K562 (cell line): Measurements from ENCODE around the gene TCOF1. TPM values are rescaled to one million over a fixed set of nuclear protein-coding genes. Genes with fewer than 3 reads are reported as not detected.
A peak's percentile ranks its signal among the peaks of the same experiment; 100 is the strongest.

ENCODE experiments used
- ATAC-seq: fragments of 200-7000 bp; cut with Tn5 transposase; 3 replicates; pipeline ENCODE4 v1.9.1; 2020; ENCODE audit warnings: moderate library complexity
- BruUV-seq: library from RNA; stranded (reverse); fragments of 400-500 nt; replicated peaks from 2 replicates; lab custom pipeline; 2021; lab: Mats Ljungman, UMichigan
- CTCF ChIA-PET: fragments of 300-600 bp; formaldehyde crosslinking; extraction: SDS; loops from one replicate; lab custom pipeline; 2021; ENCODE audit warnings: low intra/inter-chr PET ratio; lab: Yijun Ruan, JAX
- POLR2A ChIA-PET: fragments of 300-600, 350-650 bp; sonication (Branson Sonifier 250); formaldehyde crosslinking; extraction: SDS; loops from one replicate; lab custom pipeline; 2021; ENCODE audit warnings: antibody characterized with exemption, inconsistent platforms; lab: Yijun Ruan, JAX
- DNase-seq, 4 experiments: peaks; one replicate each; pipeline versions ENCODE4 v3.0.0 to v3.0.0-alpha.2; 2011 to 2018; ENCODE audit warnings: low spot score in 3 of 4, mixed read lengths in 3 of 4; ENCODE audit errors: extremely low read depth in 1 of 4
- FAIRE-seq: peaks from 2 replicates; lab custom pipeline; 2011; peaks lifted over from hg19 to GRCh38; lab: Jason Lieb, UNC
- H2AFZ ChIP-seq: 2 replicates; pipeline ENCODE4 v1.6.0; 2011; ENCODE audit warnings: low read depth, low read length, control low read depth, inconsistent platforms
- H3K27ac ChIP-seq: fragments of 200-600 bp; 3 replicates; pipeline ENCODE4 v1.8.0; 2011; ENCODE audit warnings: low read depth, mild to moderate bottlenecking, control low read depth, inconsistent platforms, low read length, moderate library complexity, mixed read lengths; ENCODE audit errors: extremely low read depth
- H3K27me3 ChIP-seq, 2 experiments: fragments of 300-600 bp in 1 of 2; 2 replicates in 1 of 2; 3 replicates in 1 of 2; pipeline versions ENCODE4 v1.6.0 to v1.8.0; 2011; ENCODE audit warnings: inconsistent platforms in 2 of 2, low read length in 2 of 2, mild to moderate bottlenecking in 1 of 2, mixed read lengths in 1 of 2, moderate library complexity in 1 of 2; ENCODE audit not compliant: control insufficient read depth in 2 of 2, insufficient read depth in 2 of 2
- H3K36me3 ChIP-seq: fragments of 300-600 bp; 3 replicates; pipeline ENCODE4 v1.8.0; 2011; ENCODE audit warnings: mild to moderate bottlenecking, low read length, inconsistent platforms; ENCODE audit not compliant: control insufficient read depth, insufficient read depth
- H3K4me1 ChIP-seq, 2 experiments: fragments of 200-600 bp in 1 of 2; replicated peaks in 1 of 2; 2 replicates in 1 of 2; 3 replicates in 1 of 2; pipeline versions ENCODE4 v1.5.1 to v1.8.0; 2011; ENCODE audit warnings: inconsistent platforms in 2 of 2, low read length in 2 of 2, mild to moderate bottlenecking in 1 of 2, mixed read lengths in 1 of 2, moderate library complexity in 1 of 2; ENCODE audit not compliant: control insufficient read depth in 2 of 2, insufficient read depth in 2 of 2
- H3K4me2 ChIP-seq: 2 replicates; pipeline ENCODE4 v1.6.1; 2011; ENCODE audit warnings: low read length, control low read depth, inconsistent platforms, mixed read lengths; ENCODE audit not compliant: insufficient read depth
- H3K4me3 ChIP-seq: fragments of 200-600 bp; sonication (generic), shearing (Covaris generic); 2 replicates; pipeline ENCODE4 v1.5.1; 2016; ENCODE audit warnings: control low read depth, inconsistent platforms
- H3K79me2 ChIP-seq: fragments of 200-600 bp; 3 replicates; pipeline ENCODE4 v1.8.0; 2011; ENCODE audit warnings: low read length, inconsistent platforms; ENCODE audit not compliant: control insufficient read depth, insufficient read depth
- H3K9ac ChIP-seq, 2 experiments: 2 replicates each; pipeline versions ENCODE4 v1.6.0 to v1.6.1; 2011; ENCODE audit warnings: low read depth in 2 of 2, low read length in 2 of 2, control low read depth in 1 of 2, inconsistent platforms in 1 of 2, mild to moderate bottlenecking in 1 of 2, mixed read lengths in 1 of 2; ENCODE audit not compliant: insufficient read depth in 1 of 2
- H3K9me1 ChIP-seq: one replicate; pipeline ENCODE4 v1.6.0; 2011; ENCODE audit warnings: inconsistent platforms, mild to moderate bottlenecking, low read length, moderate library complexity; ENCODE audit not compliant: control insufficient read depth, insufficient read depth
- H3K9me3 ChIP-seq: replicated peaks from 2 replicates; pipeline ENCODE4 v1.5.1; 2011; ENCODE audit warnings: low read depth, low read length, inconsistent platforms; ENCODE audit not compliant: control insufficient read depth, insufficient read depth
- H4K20me1 ChIP-seq: replicated peaks from 2 replicates; pipeline ENCODE4 v1.6.1; 2011; ENCODE audit warnings: low read length, inconsistent platforms, mixed read lengths; ENCODE audit not compliant: control insufficient read depth, insufficient read depth
- ARID2 ChIP-seq: fragments of 450-650 bp; IDR thresholded peaks from 2 replicates; pipeline ENCODE4 v1.6.1; 2017; ENCODE audit warnings: antibody characterized with exemption, mild to moderate bottlenecking
- ATF2 ChIP-seq: sonication (generic); formaldehyde crosslinking; IDR thresholded peaks from 2 replicates; pipeline ENCODE4 v1.8.1; 2022; ENCODE audit warnings: missing genetic modification reagents
- SPI1 ChIP-seq: IDR thresholded peaks from 2 replicates; pipeline ENCODE4 v1.6.1; 2011; ENCODE audit warnings: low read depth, low read length, control low read depth, borderline replicate concordance
- ZNF592 ChIP-seq: fragments of 450-650 bp; IDR thresholded peaks from 2 replicates; pipeline ENCODE4 v1.6.1; 2017; ENCODE audit warnings: antibody characterized with exemption, mild to moderate bottlenecking
- WGBS: fragments of 100-300 bp; shearing (Covaris generic); methylation state at CpG from one replicate; pipeline ENCODE4 v1.1.6; 2016; ENCODE audit warnings: low coverage, mixed read lengths; ENCODE audit not compliant: insufficient coverage; ENCODE audit errors: missing lambda C conversion rate; 5-methylcytosine and 5-hydroxymethylcytosine counted together
- in situ Hi-C: fragments of 300-500 bp; cut with MboI; formaldehyde crosslinking; loops from 4 replicates; pipeline ENCODE4 v1.15.0; 2018; ENCODE audit warnings: inconsistent platforms, mixed read lengths
- intact Hi-C: fragments of 100-400 bp; cut with micrococcal nuclease; formaldehyde crosslinking; loops from 2 replicates; pipeline ENCODE4 v1.14.2; 2022
- polyA plus RNA-seq, 8 experiments: library from polyadenylated mRNA; depleted of rRNA in 4 of 8; stranded (reverse) in 5 of 8; unstranded in 3 of 8; fragments of >200 nt; fragmentation: Nextera tagmentation in 2 of 8; fragmentation: Illumina TruSeq in 1 of 8; extraction: Ambion mirVana in 2 of 8; extraction: Trizol in 1 of 8; gene quantifications; 2 replicates each; pipeline versions ENCODE4 v1.2.1 to v1.2.3, GENCODE V29; 2011 to 2014; ENCODE audit warnings: inconsistent platforms in 1 of 8, missing spikeins in 1 of 8
- total RNA-seq, 7 experiments: library from RNA; depleted of rRNA in 6 of 7; stranded (reverse); fragments of >200 nt in 6 of 7; fragmentation: Illumina TruSeq in 2 of 7; extraction: Trizol in 2 of 7; gene quantifications; 2 replicates each; pipeline versions ENCODE4 v1.2.1 to v1.2.3, GENCODE V29; 2011 to 2021; ENCODE audit warnings: low replicate concordance in 1 of 7

Gene TCOF1
- total and polyA plus RNA-seq, 9 of the 15 experiments (the other 6 are each of a cell fraction or from before 2014, with no cell fraction given): 9.8 to 134 (median 61.7) TPM

GRCh38 chr5:150372639-150373038, 15.1 kb downstream of the TCOF1 start:
- POLR2A ChIA-PET: interaction anchor here (0.6 to 2.2 kb wide), 4 partner anchors 10 to 52 kb away, joined by 3 to 14 read pairs (median 4); no protein-coding TSS in a partner anchor
- H3K4me1 ChIP-seq: no peaks in the 10 kb centered on the region
- no peak overlapping the region for H3K4me3 ChIP-seq
- FAIRE-seq: no peak
- peaks cover 2% of the 10 kb centered on the region for H3K9me1 ChIP-seq
- H3K36me3 ChIP-seq: peaks cover 100% of the 10 kb centered on the region; the same call in 2 of the 3 replicates
- no peaks in the 10 kb centered on the region for H3K79me2 ChIP-seq
- no peaks in the 10 kb centered on the region for H3K27me3 ChIP-seq
- H3K9me3 ChIP-seq: no peaks in the 10 kb centered on the region
- no peak for ATAC-seq
- no TSS peak for BruUV-seq
- no peak overlapping the region for H3K27ac ChIP-seq
- DNase-seq: no peak
- no peak overlapping the region for H3K9ac ChIP-seq
- H2AFZ ChIP-seq: no peak overlapping the region
- TF ChIP-seq ZNF592 (no peak), ARID2 (no peak), SPI1 (peak; percentile 85), ATF2 (CRISPR knock-in tag) (no peak)
- TF ChIP-seq, all 486 proteins: peak for 1
- 82% methylated on average over 5 of the region's 6 CpGs for WGBS
- CTCF ChIA-PET: no interaction called here
- no peaks in the 10 kb centered on the region for H4K20me1 ChIP-seq
- intact Hi-C loops: no loop called here
- in situ Hi-C loops: no loop called here
- no peak overlapping the region for H3K4me2 ChIP-seq
